Esophagus (tissue), 2 donors: ENCODE data around the gene ERC2. TPM values are rescaled to one million over a fixed set of nuclear protein-coding genes. Genes with fewer than 3 reads are reported as not detected.
A peak's percentile ranks its signal among the peaks of the same experiment; 100 is the strongest.

Experiments used
- H3K27ac ChIP-seq, 2 donors: one replicate each; pipeline ENCODE4 v1.5.1; 2013; ENCODE audit warnings: low read depth in 2 of 2, mild to moderate bottlenecking in 2 of 2, inconsistent platforms in 1 of 2, low read length in 1 of 2, moderate library complexity in 1 of 2
- H3K27me3 ChIP-seq, 2 donors: one replicate each; pipeline ENCODE4 v1.6.1; 2013; ENCODE audit warnings: low read length in 2 of 2, control low read depth in 1 of 2, mild to moderate bottlenecking in 1 of 2; ENCODE audit not compliant: insufficient read depth in 2 of 2, control insufficient read depth in 1 of 2
- H3K36me3 ChIP-seq, 2 donors: one replicate each; pipeline ENCODE4 v1.6.1; 2013; ENCODE audit warnings: low read length in 1 of 2; ENCODE audit not compliant: control insufficient read depth in 2 of 2, insufficient read depth in 2 of 2
- H3K4me1 ChIP-seq, 2 donors: one replicate each; pipeline ENCODE4 v1.6.1; 2013; ENCODE audit warnings: low read length in 1 of 2; ENCODE audit not compliant: control insufficient read depth in 2 of 2, insufficient read depth in 2 of 2
- H3K4me3 ChIP-seq, 2 donors: one replicate each; pipeline ENCODE4 v1.5.1; 2013; ENCODE audit warnings: low read length in 2 of 2, mild to moderate bottlenecking in 2 of 2, low read depth in 1 of 2, moderate library complexity in 1 of 2
- H3K9me3 ChIP-seq, 2 donors: one replicate each; pipeline ENCODE4 v1.6.1; 2013; ENCODE audit warnings: mild to moderate bottlenecking in 2 of 2, low read depth in 1 of 2, low read length in 1 of 2, moderate library complexity in 1 of 2; ENCODE audit not compliant: control insufficient read depth in 2 of 2, insufficient read depth in 1 of 2
- WGBS, 2 donors: extraction: QIAGEN DNeasy Blood & Tissue Kit; methylation state at CpG; one replicate each; pipeline ENCODE4 v1.1.7; 2013; 5-methylcytosine and 5-hydroxymethylcytosine counted together
- polyA plus RNA-seq, 2 donors: library from polyadenylated mRNA; stranded (reverse); fragments of 200-250 nt; gene quantifications; one replicate each; pipeline ENCODE4 v1.2.3, GENCODE V29; 2013
- donor health status: healthy with polysubstance abuse.
- donor health status: Bipolar disorder and iron deficiency.

ERC2 gene
- polyA plus RNA-seq, 2 donors = 0.18 to 0.20 TPM

DNA sequence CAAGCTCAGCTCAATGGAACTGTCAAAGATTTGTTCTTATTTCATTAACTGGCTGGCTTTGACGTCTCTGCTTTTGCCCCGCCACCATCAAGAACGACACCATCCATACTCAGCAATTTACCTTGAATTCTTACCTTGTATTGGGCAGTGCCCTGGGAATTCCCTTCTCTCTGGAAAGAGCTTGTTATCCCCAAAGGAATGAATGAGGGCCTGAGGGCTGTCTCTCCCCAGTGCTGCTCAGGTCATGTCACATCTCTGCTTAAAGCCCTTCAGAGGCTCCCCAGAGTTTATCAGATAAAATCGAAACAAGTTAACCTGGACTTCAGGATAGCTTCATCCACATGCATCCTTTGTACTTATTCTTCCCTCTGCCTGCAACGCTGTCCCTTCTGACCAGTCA, 975.3 kb downstream of the ERC2 start:
- Histone ChIP-seq H3K36me3 (no peaks in the 10 kb centered on the region), H3K9me3 (no peaks in the 10 kb centered on the region), H3K4me1 (peaks cover 3 to 14% of the 10 kb centered on the region in 2 donors), H3K27me3 (no peaks in the 10 kb centered on the region), H3K27ac (no peak overlapping the region), H3K4me3 (no peak overlapping the region)
- 82 to 90% methylated on average over 5 of the region's 5 CpGs for WGBS, 2 donors

GRCh38 chr3:55491296-55491816, 976.9 kb downstream of the ERC2 start:
- Histone ChIP-seq H3K4me1 (peaks cover 3 to 14% of the 10 kb centered on the region in 2 donors), H3K27me3 (no peaks in the 10 kb centered on the region), H3K4me3 (no peak overlapping the region), H3K36me3 (no peaks in the 10 kb centered on the region), H3K9me3 (no peaks in the 10 kb centered on the region), H3K27ac (no peak overlapping the region)
- 31 to 39% methylated on average over 7 of the region's 7 CpGs for WGBS, 2 donors

- Histone ChIP-seq H3K27ac (peak overlapping the region in 1 of 2 donors; percentile 8), H3K27me3 (no peaks in the 10 kb centered on the region), H3K4me3 (no peak overlapping the region), H3K36me3 (no peaks in the 10 kb centered on the region), H3K4me1 (peaks cover 3 to 14% of the 10 kb centered on the region in 2 donors), H3K9me3 (no peaks in the 10 kb centered on the region)
- WGBS, 2 donors = 45 to 48% methylated on average over 3 of the region's 3 CpGs
These were observed 977.9 kb downstream of the ERC2 start for GRCh38 chr3:55490276-55490913.

DNA sequence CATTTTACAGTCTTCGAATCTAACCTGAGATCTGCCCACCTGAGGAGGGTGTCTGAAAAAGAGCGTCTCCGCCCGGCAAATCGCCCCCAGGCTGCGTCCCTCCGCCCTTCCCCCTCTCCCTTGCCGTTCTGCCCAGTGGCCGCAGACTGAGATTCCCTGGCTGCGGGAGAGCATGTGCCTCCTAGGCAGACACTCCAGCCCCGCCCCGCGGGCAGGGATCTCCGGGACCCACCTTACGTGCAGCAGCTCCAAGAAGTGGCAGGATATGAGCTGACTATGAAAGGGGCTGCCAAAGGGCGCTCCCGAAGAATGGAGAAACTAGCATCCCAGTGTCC, 978.5 kb downstream of the ERC2 start:
- Histone ChIP-seq H3K4me1 (peaks cover 3 to 14% of the 10 kb centered on the region in 2 donors), H3K27ac (peak overlapping the region; percentile 8 to 68), H3K4me3 (no peak overlapping the region), H3K9me3 (no peaks in the 10 kb centered on the region), H3K36me3 (no peaks in the 10 kb centered on the region), H3K27me3 (no peaks in the 10 kb centered on the region)
- 8 to 16% methylated on average over 17 of the region's 17 CpGs for WGBS, 2 donors

DNA sequence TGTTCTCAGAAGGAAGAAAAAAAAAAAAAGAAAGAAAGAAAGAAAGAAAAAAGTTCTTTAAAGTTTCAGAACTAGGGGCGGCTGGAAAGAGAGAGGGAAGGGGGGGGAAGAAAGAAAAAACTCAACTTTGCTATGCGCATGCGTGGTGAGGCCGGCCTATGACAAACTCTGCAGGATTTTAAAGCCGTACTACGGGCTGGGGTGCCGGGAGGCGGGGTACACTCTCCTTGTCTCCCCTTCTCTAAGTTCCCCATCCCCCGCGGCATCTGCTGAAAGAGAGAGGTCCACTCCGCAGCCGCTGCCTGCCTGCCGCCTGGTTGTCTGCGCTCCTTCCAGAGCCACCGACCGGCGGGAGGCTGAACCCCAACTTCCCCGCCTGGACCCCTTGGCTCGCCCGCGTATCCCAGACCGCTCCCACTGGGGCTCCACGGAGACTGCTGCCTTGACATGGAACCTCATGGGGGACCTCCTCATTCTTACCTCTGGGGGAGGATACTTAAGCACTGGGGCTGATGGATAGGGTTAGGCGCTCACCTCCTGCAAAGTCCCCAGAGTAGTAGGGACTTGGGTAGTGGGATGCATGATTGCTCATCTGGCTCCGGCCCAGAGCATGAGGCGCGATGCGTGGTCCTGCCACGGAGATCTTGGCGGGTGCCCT, 979.7 kb downstream of the ERC2 start:
- Histone ChIP-seq H3K27ac (peak overlapping the region; percentile 67 to 84), H3K4me3 (peak overlapping the region; percentile 62 to 67), H3K36me3 (no peaks in the 10 kb centered on the region), H3K4me1 (peaks cover 3 to 14% of the 10 kb centered on the region in 2 donors), H3K9me3 (no peaks in the 10 kb centered on the region), H3K27me3 (no peaks in the 10 kb centered on the region)
- WGBS, 2 donors = 1 to 2% methylated on average over 30 of the region's 30 CpGs

DNA sequence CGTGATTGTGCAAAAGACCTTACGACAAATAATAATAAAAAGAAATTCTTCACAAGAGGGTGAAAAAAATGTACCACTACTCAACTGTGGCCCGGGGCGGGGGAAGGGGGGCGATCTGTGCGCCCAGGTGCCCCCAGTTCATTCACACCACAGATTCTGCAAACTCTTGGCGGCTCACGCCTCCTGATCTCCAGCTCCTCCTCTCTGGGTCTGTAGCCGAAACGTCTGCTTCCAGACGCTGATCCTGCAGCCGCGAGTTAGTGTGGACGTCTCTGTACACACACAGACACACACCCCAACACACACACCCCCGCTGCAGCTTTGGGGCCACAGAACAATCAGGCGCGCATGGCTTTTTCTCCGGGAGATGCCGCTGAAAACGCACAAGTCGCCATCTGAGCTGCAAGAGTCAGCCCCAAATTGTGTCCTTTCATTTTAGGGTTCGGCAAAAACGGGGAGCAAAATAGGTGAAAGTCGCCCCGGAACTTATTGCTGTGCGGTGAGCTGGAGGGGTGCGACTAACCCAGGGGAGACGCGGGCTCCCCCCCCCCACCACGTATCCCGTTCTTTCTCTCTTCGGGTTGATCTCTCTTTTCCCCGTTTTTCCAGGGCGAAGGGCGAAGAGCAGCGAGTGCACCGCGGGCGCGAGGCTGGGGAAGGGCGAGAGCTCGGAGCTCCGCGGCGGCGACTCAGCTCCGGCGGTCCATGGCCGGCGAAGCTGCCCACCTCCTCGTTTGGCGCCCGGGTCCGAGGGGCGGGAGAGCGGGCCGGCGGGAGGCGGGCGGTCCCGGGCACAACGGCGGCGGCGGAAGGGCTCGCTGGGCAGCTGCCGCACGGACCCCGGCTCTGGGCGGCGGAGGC, 980.7 kb downstream of the ERC2 start:
- Histone ChIP-seq H3K27me3 (no peaks in the 10 kb centered on the region), H3K9me3 (no peaks in the 10 kb centered on the region), H3K4me1 (peaks cover 4 to 20% of the 10 kb centered on the region in 2 donors), H3K27ac (peak overlapping the region; percentile 74 to 84), H3K36me3 (no peaks in the 10 kb centered on the region), H3K4me3 (peak overlapping the region; percentile 67 to 82)
- WGBS, 2 donors = 0 to 1% methylated on average over 57 to 71 of the region's 71 CpGs

- Histone ChIP-seq H3K27ac (peak within 1 kb of the TSS; percentile 74 to 84), H3K27me3 (no peaks in the 10 kb centered on the region), H3K4me1 (peaks cover 8 to 22% of the 10 kb centered on the region in 2 donors), H3K36me3 (no peaks in the 10 kb centered on the region), H3K9me3 (no peaks in the 10 kb centered on the region), H3K4me3 (peak within 1 kb of the TSS; percentile 67 to 82)
- 0 to 1% methylated on average over 52 of the region's 52 CpGs for WGBS, 2 donors
These were observed 981.3 kb downstream of the ERC2 start, which contains the start of gene WNT5A for GRCh38 chr3:55486857-55487380. TSS of gene WNT5A (minus strand) at chr3:55487306. CDS start at chr3:55486985, 321 bp downstream.

DNA sequence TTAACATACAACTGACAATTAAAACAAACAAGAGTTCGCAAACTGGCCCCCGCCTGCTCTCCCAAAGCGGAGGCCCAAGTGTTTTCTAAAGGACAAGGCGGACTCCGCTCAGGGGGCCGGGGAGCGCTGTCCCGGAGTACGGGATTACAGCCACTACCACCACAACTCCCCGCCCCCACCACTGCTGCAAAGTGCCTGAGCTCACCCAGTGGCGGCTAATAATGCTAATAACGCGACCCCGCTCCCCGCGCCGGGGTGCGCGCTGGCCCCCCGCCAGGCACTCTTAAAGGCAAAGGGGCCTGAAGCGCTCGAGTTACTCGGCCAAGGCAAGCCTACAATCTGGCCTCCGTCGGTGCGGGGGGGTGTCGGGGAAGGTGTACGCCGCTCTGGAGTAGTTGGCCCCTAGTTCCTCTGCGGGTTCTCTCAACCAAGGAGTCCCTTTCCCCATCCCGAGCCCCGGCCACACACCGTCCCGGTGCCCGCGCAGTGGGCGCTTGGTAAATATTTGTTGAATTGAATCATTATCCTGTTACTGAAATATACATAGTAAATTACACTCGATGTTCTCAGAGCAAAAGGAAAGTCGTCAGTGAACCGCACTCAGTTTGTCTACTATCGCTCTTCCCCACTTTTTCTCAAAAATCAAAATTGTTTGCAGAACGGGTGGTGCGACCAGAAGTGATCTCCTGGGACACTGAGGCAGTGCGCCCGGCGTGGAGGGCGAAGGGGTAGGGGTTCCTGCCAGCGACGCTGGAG, 982.0 kb downstream of the ERC2 start:
- 2% methylated on average over 46 to 49 of the region's 49 CpGs for WGBS, 2 donors
- Histone ChIP-seq H3K27ac (peak overlapping the region; percentile 74 to 84), H3K27me3 (no peaks in the 10 kb centered on the region), H3K9me3 (no peaks in the 10 kb centered on the region), H3K36me3 (no peaks in the 10 kb centered on the region), H3K4me3 (peak overlapping the region; percentile 67 to 82), H3K4me1 (peaks cover 8 to 26% of the 10 kb centered on the region in 2 donors)
